SU-DHL-6 (cell line): ENCODE measurements around the gene PRPS1.
"Not testable (repeated sequence)": the region's sequence is repeated elsewhere in the genome, so short reads cannot be mapped to it uniquely, and the experiment has no call there.

Source experiments
- H2AFZ ChIP-seq: fragments of 200-600 bp; sonication (generic); 2 replicates; pipeline ENCODE4 v1.6.1; 2014; ENCODE audit warnings: low read depth, mild to moderate bottlenecking, moderate library complexity, mixed read lengths, antibody characterized with exemption, low read length; ENCODE audit not compliant: severe bottlenecking
- H3F3A ChIP-seq: fragments of 200-600 bp; shearing (Covaris generic); 2 replicates; pipeline ENCODE4 v1.6.0; 2016; ENCODE audit warnings: antibody characterized with exemption, mild to moderate bottlenecking; ENCODE audit not compliant: insufficient read depth
- H3K27ac ChIP-seq: fragments of 200-600 bp; sonication (generic); 2 replicates; pipeline ENCODE4 v1.5.1; 2016; ENCODE audit warnings: low read depth, mild to moderate bottlenecking, low read length, moderate library complexity, mixed read lengths
- H3K27me3 ChIP-seq: fragments of 200-600 bp; sonication (generic), shearing (Covaris generic); 2 replicates; pipeline ENCODE4 v1.6.0; 2014; ENCODE audit warnings: mild to moderate bottlenecking, low read length
- H3K36me3 ChIP-seq: fragments of 200-600 bp; sonication (generic); 2 replicates; pipeline ENCODE4 v1.6.1; 2014; ENCODE audit warnings: mild to moderate bottlenecking, low read length, mixed read lengths
- H3K4me2 ChIP-seq: fragments of 300-600, 200-600 bp; shearing (Covaris generic), sonication (generic); 2 replicates; pipeline ENCODE4 v1.6.0; 2014; ENCODE audit warnings: low read length, low read depth, mild to moderate bottlenecking; ENCODE audit not compliant: poor library complexity, severe bottlenecking
- H3K4me3 ChIP-seq: fragments of 200-600 bp; sonication (generic); 2 replicates; pipeline ENCODE4 v1.5.1; 2014; ENCODE audit warnings: antibody characterized with exemption, low read length, mild to moderate bottlenecking, mixed read lengths; ENCODE audit not compliant: insufficient read depth, poor library complexity, severe bottlenecking
- H3K79me2 ChIP-seq: fragments of 200-600 bp; sonication (generic); 2 replicates; pipeline ENCODE4 v1.6.1; 2014; ENCODE audit warnings: mild to moderate bottlenecking, low read length, moderate library complexity; ENCODE audit not compliant: insufficient read depth
- H3K9ac ChIP-seq: fragments of 200-600 bp; sonication (generic); 2 replicates; pipeline ENCODE4 v1.7.0; 2014; ENCODE audit warnings: mild to moderate bottlenecking, low read length
- H3K9me2 ChIP-seq: fragments of 200-600 bp; sonication (generic); replicated peaks from 2 replicates; pipeline ENCODE4 v1.6.1; 2014; ENCODE audit warnings: low read length; ENCODE audit not compliant: insufficient read depth
- H3K9me3 ChIP-seq: fragments of 200-600 bp; sonication (generic); 2 replicates; pipeline ENCODE4 v1.6.1; 2014; ENCODE audit warnings: low read length, mixed read lengths; ENCODE audit not compliant: insufficient read depth
- H4K20me1 ChIP-seq: fragments of 200-600 bp; sonication (generic); 2 replicates; pipeline ENCODE4 v1.6.1; 2014; ENCODE audit warnings: low read depth, mild to moderate bottlenecking, antibody characterized with exemption, low read length, moderate library complexity, mixed read lengths
- CTCF ChIP-seq: fragments of 200-600 bp; sonication (generic); IDR thresholded peaks from one replicate; pipeline ENCODE4 v1.5.1; 2017; ENCODE audit warnings: antibody characterized with exemption, mild to moderate bottlenecking, low read length, moderate library complexity; ENCODE audit not compliant: insufficient read depth, poor library complexity, severe bottlenecking
- EZH2phosphoT487 ChIP-seq: fragments of 200-600 bp; sonication (generic), shearing (Covaris generic); conservative IDR thresholded peaks from 2 replicates; pipeline ENCODE4 v1.6.1; 2018; ENCODE audit warnings: mild to moderate bottlenecking, antibody characterized with exemption, low read length, moderate library complexity, mixed read lengths

The PRPS1 gene

GRCh38 chrX:107669885-107670628 lies 41.7 kb downstream of the PRPS1 start:
- no peaks in the 10 kb centered on the region for H3K27me3 ChIP-seq
- no peak for TF ChIP-seq EZH2phosphoT487
- TF ChIP-seq CTCF: no peak

GRCh38 chrX:107671256-107671655 lies 42.9 kb downstream of the PRPS1 start:
- H3K27me3 ChIP-seq, H4K20me1 ChIP-seq, H3K4me2 ChIP-seq, H3K9ac ChIP-seq, H3K9me3 ChIP-seq, H2AFZ ChIP-seq, H3K4me3 ChIP-seq, H3K9me2 ChIP-seq, H3K27ac ChIP-seq, H3K79me2 ChIP-seq, H3K36me3 ChIP-seq: not testable (repeated sequence)
- H3F3A ChIP-seq: peaks cover 26% of the 10 kb centered on the region

More at GRCh38 chrX:107669885-107670628, 41.7 kb downstream of the PRPS1 start:
- H3K79me2 ChIP-seq: no peaks in the 10 kb centered on the region
- H3K9me3 ChIP-seq: no peaks in the 10 kb centered on the region
- H3K4me2 ChIP-seq: no peak overlapping the region
- H3K4me3 ChIP-seq: no peak overlapping the region
- H2AFZ ChIP-seq: no peak overlapping the region
- H3K27ac ChIP-seq: no peak overlapping the region
- H3K36me3 ChIP-seq: no peaks in the 10 kb centered on the region
- no peaks in the 10 kb centered on the region for H3K9me2 ChIP-seq
- H3F3A ChIP-seq: peaks cover 17% of the 10 kb centered on the region
- H4K20me1 ChIP-seq: no peaks in the 10 kb centered on the region
- H3K9ac ChIP-seq: no peak overlapping the region

GRCh38 chrX:107672955-107673378 lies 44.7 kb downstream of the PRPS1 start:
- no peaks in the 10 kb centered on the region; the same call in 1 of the 2 replicates for H3K79me2 ChIP-seq
- H2AFZ ChIP-seq: no peak overlapping the region
- no peaks in the 10 kb centered on the region for H3K27me3 ChIP-seq
- H3K9me2 ChIP-seq: no peaks in the 10 kb centered on the region
- H3K9me3 ChIP-seq: no peaks in the 10 kb centered on the region
- peak overlapping the region; percentile 81 for H3K27ac ChIP-seq
- no peak overlapping the region for H3K4me3 ChIP-seq
- H3K9ac ChIP-seq: no peak overlapping the region; the same call in 1 of the 2 replicates
- H3K4me2 ChIP-seq: peak overlapping the region; percentile 47
- no peaks in the 10 kb centered on the region for H3K36me3 ChIP-seq
- H4K20me1 ChIP-seq: no peaks in the 10 kb centered on the region
- TF ChIP-seq EZH2phosphoT487: no peak
- peak; percentile 13 for TF ChIP-seq CTCF
- H3F3A ChIP-seq: peaks cover 26% of the 10 kb centered on the region

- TF ChIP-seq EZH2phosphoT487: no peak
- TF ChIP-seq CTCF: no peak
- no peaks in the 10 kb centered on the region for H3K27me3 ChIP-seq
- no peaks in the 10 kb centered on the region for H3K9me2 ChIP-seq
- no peaks in the 10 kb centered on the region for H3K36me3 ChIP-seq
- H3K9me3 ChIP-seq: no peaks in the 10 kb centered on the region
- no peak overlapping the region; the same call in 1 of the 2 replicates for H3K9ac ChIP-seq
- no peak overlapping the region for H3K4me3 ChIP-seq
- H3K4me2 ChIP-seq: peak overlapping the region; percentile 47
- peak overlapping the region; percentile 81 for H3K27ac ChIP-seq
- peaks cover 26% of the 10 kb centered on the region for H3F3A ChIP-seq
- no peaks in the 10 kb centered on the region; the same call in 1 of the 2 replicates for H3K79me2 ChIP-seq
- H4K20me1 ChIP-seq: no peaks in the 10 kb centered on the region
- no peak overlapping the region for H2AFZ ChIP-seq
Measured at GRCh38 chrX:107673431-107673830, 45.1 kb downstream of the PRPS1 start.
